ENCODE results near the gene MAP3K14.

- TF ChIP-seq CTCF (IDR thresholded peaks at IDR 0.05): no peak
- no peak for TF ChIP-seq FOXM1 (IDR thresholded peaks at IDR 0.05; ENCODE audit: low read depth)
- no peak for TF ChIP-seq ZBTB33 (IDR thresholded peaks at IDR 0.05; ENCODE audit: borderline replicate concordance, low read depth)
Measured at GRCh38 chr17:45263477-45263860, 53.4 kb downstream of the MAP3K14 start.

Data from SK-N-SH (cell line).